Stimulated activated CD8-positive, alpha-beta memory T cell treated with anti-CD3 and anti-CD28 coated beads, Interleukin-7, amount 100 ng/mL, for 24 hours (primary cell): ENCODE results near the gene ALOX12B.

Source experiments
- DNase-seq: peaks from one replicate; pipeline ENCODE4 v3.0.0-alpha.2; 2020; ENCODE audit warnings: low read depth

ALOX12B gene

DNA sequence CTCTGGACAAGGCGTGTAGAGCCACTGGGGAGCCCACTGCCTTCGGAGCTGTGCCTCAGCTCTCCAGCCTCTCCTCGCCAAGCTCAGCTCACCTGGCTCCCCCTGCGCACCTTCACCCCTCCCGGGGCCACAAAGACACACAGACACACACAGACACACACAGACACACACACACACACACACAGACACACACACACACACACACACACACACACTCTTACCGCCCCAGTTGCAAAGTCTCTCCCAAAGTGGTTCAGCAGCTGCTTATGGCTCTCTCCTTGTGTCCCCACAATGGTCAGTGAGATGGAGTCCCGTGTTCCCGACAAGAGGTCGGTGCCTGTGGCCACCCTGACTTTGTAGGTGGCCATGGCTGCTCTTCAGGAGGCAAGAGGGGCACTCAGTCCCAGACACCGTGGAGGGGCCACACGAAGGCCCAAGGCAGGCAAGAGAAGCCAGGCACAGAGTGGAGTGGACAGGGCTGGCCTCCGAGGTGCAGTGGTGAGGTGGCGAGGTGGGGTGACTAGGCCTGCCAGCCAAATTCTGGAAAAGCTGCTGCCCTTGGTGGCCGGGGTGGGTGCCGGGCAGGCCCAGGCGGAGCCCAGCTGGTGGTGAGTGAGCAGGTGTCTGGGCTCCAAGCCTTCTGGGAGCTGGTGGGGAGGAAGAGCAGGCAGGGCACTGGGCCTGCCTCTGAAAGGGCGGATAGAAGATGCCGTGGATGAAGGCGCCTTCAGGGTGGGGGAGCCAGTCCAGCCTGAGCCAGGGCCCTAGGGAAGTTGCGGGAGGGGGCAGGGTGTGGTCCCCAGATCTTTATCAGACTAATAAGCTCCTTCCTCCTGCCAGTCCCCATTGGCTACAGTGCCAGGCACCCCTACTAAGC is at the start of gene ALOX12B:
Gene ALOX12B, minus strand, starts transcription at position 642 of the 877 bp plus-strand sequence. Its CDS starts 274 bp downstream, at position 368.
- DNase-seq = no peak

DNA sequence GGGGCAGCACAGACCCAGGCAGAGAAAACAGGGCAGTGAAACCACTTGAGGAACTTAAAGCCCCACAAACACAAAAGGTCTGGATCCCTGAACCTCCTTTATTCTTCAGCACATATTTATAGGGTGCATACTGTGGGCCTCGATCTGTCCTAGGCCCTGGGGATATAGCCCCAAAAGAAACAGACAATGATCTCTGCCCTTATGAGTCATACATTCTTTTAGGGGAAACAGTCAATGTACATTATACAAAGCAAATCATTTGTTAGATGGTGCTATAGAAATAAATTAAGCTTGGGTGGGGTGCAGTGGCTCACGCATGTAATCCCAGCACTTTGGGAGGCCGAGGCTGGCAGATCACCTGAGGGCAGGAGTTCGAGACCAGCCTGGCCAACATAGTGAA is 46.4 kb upstream of the ALOX12B start:
- DNase-seq = no peak

DNA sequence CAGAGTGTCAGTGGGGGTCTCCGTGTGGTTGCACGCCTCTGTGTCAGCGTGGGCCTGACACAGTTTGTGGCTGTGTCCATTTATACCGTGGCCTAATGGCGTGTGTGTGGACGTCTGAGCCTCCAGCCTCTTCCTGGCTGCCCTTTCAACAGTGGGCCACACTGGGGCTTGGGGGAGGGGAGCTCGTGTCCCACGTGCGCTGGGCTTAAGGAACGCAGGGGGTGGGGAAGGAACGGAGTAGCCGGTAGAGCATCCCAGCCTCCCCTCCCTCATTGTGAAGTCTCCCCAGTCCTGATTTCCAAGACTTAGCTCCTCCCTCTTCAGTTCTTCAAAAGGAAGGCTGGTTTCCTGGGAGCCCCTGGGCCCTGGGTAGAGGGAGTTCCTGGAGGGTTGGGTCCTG is 45.9 kb upstream of the ALOX12B start:
- no peak for DNase-seq

DNA sequence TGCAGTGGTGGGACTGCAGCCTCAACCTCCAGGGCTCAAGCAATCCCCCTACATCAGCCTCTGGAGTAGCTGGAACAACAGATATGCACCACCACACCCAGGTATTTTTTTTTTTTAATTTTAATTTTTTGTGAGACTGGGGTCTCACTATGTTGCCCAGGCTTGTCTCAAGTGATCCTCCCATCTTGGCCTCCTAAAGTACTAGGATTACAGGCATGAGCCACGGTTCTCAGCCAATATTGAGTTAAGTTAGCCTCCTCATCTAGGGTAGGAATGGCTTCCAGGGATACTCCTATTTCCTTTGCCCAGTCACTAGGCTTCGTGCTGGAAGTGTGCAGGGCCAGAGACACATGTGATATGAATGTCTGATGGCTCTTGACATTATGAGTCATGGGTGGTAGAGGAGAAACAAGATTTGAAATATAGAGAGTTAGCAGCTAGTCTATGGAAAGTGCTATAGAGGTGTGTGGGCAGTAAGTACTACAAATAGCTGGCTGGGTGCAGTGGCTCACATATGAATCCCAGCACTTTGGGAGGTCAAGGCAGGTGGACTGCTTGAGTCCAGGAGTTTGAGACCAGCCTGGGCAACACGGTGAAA is 44.4 kb upstream of the ALOX12B start:
- no peak for DNase-seq

DNA sequence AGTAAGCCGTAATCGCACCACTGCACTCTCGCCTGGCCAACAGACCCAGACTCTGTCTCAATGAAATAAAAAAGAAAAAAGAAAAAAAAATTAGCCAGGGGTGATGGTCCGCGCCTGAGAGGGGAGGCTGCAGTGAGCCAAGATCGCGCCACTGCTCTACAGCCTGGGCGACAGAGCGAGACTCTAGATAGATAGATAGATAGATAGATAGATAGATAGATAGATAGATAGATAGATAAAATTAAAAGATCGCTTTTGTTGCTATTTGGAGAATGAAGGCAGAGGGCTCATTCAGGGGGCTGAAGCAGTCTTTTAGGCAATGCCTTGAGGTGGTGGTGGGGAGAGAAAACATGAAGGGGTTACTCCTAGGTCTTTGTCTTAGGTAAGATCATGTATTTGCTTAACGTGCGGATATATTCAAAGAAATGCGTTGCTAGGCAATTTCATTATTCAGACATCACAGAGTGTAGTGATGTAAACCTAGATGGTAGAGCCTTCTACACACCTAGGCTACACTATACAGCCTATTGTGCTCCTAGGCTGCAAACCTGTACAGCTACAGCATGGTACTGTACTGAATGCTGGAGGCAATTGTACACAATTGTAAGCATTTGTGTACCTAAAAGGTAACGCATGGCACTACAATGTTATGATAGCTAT is 40.7 kb upstream of the ALOX12B start:
- DNase-seq = no peak

DNA sequence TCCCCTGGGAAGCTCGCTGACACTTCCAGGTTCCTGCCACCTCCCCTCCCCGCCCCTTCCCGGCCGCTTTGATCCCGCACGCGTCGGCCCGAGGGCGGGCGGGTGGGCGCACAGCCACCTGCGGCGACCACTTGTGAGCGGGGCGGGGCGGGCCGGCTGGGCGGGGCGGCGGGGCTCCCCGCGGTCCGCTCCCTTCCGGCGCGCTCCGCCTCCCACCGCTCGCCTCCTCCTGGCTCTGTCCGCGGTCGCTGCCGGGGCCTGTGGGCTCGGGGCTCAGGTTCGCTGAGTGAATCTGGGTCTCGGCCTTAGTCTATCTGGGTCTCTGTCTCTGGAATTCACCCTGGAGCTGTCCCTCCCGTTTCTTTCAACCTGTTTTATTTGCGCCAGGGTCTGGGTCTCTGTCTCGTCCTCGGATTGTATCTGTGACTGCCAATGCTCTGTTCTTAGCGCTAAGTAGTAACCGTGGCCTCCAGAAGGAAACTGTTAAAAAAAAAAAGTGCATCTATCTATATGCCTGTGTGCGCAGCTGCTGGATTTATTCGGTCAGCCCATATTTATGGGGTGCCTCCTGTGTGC is 39.1 kb upstream of the ALOX12B start:
- DNase-seq = no peak

DNA sequence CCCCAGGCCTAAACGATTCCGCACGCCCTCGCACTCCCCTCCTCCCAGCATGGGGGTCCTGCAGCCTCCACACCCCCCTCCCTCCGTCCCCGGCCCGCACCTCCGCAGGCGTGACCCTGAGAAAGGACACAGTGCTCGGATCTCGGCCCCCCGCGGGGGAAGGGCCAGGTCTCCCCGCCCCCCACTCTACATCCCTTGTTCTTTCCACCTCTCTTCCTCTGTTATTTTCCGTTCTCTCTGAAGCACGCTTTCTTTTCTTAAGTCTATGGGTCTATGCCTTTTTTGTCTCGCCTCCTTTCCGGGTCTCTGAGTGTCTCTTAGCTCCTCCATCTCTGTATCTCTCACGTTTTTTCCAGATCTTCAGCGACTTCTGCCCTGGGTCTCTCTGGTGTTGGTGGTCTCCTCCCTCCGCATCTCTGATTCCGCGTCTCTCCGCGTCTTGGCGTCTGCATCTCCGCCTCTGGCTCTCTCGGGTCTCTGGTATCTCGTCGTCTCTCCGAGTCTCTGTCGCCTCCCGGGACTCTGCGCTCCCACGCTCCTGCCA is 38.5 kb upstream of the ALOX12B start:
- DNase-seq = no peak

DNA sequence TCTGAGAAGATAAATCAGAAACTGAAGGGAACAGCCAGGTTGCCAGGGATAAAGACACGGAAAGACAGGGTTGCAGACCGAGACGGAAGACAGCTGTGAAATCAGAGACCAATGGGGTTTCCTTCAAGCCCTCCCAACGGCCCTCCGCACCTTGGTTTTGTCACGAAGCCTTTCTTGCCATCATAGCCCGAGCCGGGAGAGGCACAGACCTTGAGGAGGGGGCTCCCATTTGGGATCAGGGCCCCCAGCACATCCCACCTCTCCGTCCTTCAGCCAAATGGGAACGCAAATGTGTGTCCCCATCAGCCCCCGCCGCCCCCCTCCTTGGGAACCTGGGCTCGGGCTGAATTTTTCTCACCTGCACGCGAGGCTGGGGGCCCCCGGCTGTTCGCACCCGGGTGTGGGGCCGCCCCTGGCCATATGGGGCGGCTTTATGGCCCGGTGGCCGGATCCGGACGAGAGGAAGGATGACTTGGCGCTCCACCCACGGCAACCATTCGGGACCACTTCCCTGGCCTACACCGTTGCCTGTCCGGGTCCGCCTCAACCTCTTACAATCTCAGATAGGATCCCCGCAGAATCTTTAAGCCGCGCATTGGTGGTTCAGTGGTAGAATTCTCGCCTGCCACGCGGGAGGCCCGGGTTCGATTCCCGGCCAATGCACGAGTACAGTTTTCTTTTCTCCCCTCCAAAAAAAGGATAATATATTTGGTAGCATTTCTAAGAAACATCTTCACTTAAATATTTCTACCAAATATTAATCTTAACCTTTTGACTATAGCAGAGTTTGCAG is 37.8 kb upstream of the ALOX12B start:
- peak; percentile 91 for DNase-seq

DNA sequence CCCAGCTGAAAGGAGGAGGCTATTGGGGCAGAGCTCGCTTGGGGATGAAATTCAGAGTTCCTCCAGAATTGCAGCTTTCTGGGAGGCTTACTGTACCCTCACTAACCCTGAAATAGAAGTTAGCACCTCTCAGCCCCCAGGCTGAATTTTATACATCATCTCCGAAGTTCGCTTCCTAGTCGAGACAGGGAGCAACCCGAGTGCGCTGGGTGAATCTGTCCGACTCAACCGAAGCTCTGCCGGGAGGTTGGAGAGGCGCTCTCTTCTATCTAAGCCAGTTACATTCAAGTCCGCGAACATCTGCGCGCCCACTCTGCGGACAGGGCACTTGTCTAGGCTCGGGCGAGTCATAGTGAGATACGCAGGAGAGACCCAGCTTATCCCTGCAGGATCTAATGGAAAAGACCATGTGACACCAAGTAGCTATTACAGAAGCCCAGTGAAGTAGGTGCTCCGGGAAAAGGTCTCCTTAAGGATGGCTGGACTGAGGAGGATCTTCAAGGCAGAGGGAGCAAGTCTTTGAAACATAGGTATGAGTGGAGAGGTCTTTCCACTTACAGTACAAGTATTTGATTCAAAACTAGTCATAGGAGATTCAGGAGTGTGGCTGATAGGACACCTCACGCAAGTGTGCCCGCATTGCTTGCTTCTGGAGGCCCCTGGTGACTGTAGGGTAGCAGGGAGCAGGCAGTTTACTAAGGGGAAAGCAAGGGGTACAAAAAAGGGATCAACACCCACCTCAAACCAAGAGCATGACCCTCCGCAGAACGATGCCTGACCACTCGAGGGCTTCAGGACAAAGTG is 37.0 kb upstream of the ALOX12B start:
- no peak for DNase-seq

DNA sequence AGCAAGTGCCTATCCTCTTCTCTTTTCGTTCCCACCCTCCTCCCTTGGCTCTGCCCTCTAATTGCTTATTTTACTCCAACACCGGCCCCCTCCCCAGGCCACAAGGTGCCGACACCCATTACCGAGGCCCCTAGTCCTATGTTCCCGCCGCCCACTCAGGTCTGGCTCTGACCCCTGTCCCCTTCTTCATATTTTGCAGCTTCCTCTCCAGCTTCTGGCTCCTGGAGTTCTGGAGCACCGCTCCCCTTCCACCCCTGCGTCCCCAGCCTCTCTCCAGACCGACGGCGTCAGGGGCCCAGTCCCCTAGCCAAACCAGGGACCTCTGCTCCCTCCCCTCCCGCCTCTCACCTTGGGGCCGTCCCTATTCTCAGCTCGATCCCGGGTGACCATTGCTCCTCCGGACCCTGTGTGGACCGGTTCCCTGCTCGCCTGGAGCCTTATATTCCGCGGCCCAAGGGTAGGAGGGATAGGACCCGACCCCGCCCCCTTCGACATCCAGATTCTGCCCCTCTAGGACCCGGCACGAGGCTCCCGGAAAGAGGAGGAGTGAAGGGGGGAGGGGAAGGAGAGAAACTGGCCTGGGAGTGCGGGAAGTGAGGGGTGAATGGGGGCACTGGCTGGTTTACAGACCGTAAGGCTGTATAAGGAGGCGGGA is 36.3 kb upstream of the ALOX12B start, which contains the start of gene HES7:
Gene HES7, minus strand, starts transcription at position 412 of the 655 bp plus-strand sequence. Its CDS starts 22 bp downstream, at position 390.
- DNase-seq = no peak

DNA sequence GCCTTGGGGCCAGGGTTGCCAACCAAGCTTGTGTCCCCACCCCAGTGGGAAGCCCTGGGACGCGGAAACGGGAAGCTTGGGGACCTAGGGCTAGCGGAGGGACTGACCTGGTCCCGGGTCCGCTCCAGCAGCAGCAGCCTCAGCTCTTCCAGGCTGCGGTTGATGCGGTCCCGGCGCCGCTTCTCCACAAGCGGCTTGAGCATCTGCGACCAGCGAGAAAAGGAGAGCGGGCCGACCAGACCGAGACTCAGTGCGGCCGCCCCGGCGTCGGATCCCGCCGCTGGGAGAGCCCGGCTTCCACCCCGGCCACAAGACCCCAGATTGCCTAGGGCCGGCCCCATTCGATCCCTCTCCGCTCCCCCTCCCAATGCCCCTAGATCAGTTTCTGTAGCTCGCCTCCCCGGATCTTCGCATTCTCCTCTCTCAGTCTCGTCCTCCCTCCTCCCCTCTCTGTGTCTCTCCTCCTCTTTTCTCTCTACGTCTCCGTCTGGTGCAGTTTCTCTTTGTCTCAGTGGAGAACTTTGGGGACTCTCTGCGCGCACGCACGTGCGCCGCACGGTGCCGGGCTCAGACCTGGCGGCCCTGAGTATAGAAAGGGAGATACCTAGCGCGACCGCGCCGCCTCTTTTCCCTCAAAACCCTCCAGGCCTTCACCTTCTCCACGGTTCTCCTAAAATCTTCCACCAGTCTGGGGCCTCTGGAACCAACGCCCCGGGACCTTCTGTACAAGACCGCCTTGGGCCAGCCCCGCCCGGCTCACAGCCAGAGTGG is 35.6 kb upstream of the ALOX12B start:
- no peak for DNase-seq

DNA sequence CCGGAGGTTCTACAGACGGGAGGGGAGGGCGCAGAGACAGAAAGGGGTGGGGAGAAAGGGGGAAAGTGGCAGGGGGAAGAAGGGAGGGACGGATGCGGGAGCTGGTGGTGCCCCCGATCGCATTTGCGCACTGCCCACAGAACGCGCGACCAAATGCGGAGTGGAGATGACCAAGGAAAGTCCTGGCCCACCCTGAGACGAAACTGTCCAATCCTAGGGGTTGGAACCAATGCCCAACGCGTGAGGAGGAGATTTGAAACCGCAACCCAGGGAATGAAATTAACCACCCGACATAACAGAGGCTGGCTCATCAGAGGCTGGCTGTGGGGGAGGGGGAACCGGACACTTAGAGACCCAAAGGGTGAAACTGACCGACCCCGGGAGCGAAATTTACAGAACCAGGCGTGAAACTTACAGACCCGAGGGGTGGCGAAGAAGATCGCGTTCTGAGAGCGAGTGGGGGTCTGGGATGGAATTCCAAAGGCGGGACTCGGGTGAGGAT is 35.0 kb upstream of the ALOX12B start:
- DNase-seq = no peak

DNA sequence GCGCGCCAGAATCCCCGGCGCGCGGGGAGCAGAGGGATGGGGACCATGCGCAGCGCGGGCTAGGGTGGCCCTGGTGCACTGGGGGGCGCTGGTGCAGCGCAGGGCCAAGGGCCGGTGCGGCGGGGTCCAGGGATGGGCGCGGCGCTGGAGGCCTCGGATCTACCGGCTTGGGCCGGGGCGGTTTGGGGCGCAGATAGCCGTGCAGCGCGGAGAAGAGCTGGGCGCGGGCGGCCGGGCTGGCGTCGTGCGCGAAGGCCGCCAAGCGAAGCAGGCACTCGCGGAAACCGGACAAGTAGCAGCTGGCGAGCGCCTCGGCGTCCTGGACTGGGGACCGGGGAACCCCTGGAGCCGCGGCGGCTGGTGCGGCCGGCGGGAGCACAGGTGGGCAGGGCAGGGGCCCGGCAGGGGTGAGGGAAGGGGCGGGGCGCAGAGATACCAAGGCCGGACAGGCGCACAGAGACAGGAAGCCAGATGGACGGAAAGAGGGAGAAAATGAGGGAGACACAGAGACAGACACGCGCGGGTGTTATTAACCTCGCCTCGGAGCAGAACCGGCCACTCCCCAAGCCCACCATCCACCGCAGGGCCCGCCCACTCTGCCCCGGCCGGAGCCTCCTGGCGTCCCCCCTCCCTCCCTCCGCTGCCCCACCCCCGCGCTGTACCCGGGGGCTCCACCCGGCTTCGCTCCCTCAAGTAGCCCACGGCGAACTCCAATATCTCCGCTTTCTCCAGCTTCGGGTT is 34.3 kb upstream of the ALOX12B start:
- no peak for DNase-seq

DNA sequence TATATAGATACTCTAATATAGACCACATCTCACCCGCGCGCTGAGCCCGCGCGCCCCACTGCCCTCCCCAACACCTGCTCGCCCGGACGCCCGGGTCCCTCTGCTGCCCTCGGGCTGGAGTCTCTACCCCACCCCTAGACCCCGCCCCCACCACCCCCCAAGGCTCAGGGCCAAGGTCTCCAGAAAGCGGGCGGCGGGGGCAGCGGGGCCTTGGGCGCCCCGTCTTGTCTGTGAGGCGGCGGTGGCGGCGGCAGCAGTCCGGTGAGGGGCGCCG is 33.8 kb upstream of the ALOX12B start:
- no peak for DNase-seq

DNA sequence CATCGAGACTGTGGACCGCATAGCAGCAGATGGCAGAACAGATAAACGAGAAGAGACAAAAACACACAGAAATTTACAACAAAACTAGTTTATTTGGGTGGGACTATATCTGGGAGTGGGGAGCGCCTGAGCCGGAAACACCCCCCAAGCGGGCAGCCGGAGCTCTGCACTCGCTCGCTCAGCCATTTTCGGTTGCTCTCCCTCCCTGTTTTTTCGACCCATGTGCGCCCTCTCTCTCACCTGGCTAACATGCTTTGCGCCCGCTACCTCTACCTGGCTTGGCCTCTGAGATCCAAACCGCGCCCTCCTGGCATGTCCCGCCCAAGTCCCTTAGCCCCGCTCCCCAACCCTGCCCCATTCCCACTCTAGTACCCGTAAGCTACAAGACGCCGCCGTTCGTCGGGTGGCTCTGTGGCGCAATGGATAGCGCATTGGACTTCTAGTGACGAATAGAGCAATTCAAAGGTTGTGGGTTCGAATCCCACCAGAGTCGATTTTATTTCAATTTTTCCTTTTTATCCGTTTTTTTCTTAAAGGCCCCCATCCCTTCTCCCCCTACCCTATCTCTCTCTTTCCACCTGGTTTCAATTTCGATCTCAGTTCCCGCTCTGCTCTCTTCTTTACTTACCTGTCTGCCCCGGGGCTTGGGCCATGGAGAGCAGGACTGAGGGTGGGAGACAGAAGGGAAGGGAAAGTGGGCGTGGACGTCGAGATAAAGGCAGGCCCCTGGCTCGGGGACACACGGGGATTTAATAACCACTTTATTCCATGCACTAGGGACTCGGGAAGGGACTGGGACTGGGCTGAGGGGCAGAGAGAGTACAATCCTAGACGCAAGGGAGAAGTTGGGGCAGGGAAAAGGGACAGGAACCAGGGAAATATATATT is 33.2 kb upstream of the ALOX12B start:
- no peak for DNase-seq

DNA sequence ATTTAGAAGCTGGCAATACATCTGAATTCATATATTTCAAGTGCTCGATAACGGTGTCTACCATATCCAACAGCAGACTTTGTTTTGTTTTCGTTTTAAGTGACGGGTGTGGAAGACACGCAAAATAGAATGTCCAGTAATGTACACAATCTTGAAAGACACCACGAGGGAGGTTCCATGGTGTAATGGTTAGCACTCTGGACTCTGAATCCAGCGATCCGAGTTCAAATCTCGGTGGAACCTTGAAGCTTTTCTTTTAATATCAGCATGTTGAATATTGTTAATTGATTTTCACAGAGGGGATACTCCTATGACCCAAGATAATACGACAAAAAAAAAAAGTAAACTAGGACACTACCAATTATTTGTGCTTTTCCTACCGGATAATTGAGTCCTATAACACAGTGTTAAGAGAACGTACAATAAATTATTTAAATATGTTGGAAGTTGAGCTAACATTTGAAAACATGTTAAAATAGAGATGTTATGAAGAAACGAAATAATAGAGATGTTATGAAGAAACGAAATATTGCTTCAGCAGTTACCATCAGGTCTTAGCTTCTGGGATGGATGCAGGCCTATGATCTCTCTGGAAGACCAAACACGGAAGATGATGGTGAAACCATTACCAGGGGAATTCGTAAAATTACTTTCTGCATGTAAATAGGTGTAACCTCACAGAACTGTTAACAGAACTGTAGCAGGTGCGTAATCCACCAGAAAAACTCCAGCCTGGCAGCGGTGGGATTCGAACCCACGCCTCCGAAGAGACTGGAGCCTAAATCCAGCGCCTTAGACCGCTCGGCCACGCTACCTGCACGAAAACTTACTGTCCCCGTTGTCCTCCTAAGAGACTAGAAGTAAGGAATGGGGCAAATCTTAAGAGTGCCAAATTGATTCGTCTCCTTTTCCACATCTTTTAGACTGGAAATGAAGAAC is 32.3 kb upstream of the ALOX12B start:
- DNase-seq = peak; percentile 83
